HepG2 (cell line): Measurements from ENCODE around the gene LPAR1. TPM values are rescaled to one million over a fixed set of nuclear protein-coding genes. Genes with fewer than 3 reads are reported as not detected.

ENCODE experiments used
- ATAC-seq: fragments of 200-7000 bp; cut with Tn5 transposase; 3 replicates; pipeline ENCODE4 v1.9.1; 2020; ENCODE audit warnings: mild to moderate bottlenecking, moderate library complexity
- BruUV-seq: library from RNA; stranded (reverse); fragments of 400-500 nt; replicated peaks from 2 replicates; lab custom pipeline; 2021; lab: Mats Ljungman, UMichigan
- CTCF ChIA-PET: fragments of 300-600 bp; formaldehyde crosslinking; extraction: SDS; loops from one replicate; lab custom pipeline; 2021; ENCODE audit warnings: low total read pairs, inconsistent platforms, low intra/inter-chr PET ratio; lab: Yijun Ruan, JAX
- POLR2A ChIA-PET: fragments of 350-600 bp; sonication (Branson Sonifier 250); formaldehyde crosslinking; loops from one replicate; lab custom pipeline; 2020; ENCODE audit warnings: antibody characterized with exemption, inconsistent platforms; lab: Yijun Ruan, JAX
- DNase-seq: peaks from one replicate; pipeline ENCODE4 v3.0.0-alpha.2; 2015; ENCODE audit warnings: low spot score
- FAIRE-seq: peaks from 3 replicates; lab custom pipeline; 2011; peaks lifted over from hg19 to GRCh38; lab: Jason Lieb, UNC
- H2AFZ ChIP-seq: one replicate; pipeline ENCODE4 v1.6.1; 2011; ENCODE audit warnings: low read length, inconsistent platforms
- H3K27ac ChIP-seq: fragments of 300-600 bp; 3 replicates; pipeline ENCODE4 v1.8.0; 2011; ENCODE audit warnings: mixed run types, mild to moderate bottlenecking, mixed read lengths, low read length, inconsistent platforms; ENCODE audit not compliant: insufficient read depth; ENCODE audit errors: extremely low read length
- H3K27me3 ChIP-seq, 2 experiments: fragments of 200-600 bp in 1 of 2; 2 replicates in 1 of 2; 3 replicates in 1 of 2; pipeline versions ENCODE4 v1.6.0 to v1.8.0; 2011; ENCODE audit warnings: low read length in 2 of 2, mild to moderate bottlenecking in 2 of 2, moderate library complexity in 2 of 2, inconsistent platforms in 1 of 2; ENCODE audit not compliant: insufficient read depth in 2 of 2, control insufficient read depth in 1 of 2
- H3K36me3 ChIP-seq, 2 experiments: fragments of 200-600 bp in 1 of 2; replicated peaks in 1 of 2; 2 replicates in 1 of 2; 3 replicates in 1 of 2; pipeline versions ENCODE4 v1.5.1 to v1.8.0; 2011; ENCODE audit warnings: low read length in 2 of 2, inconsistent platforms in 1 of 2; ENCODE audit not compliant: insufficient read depth in 2 of 2, control insufficient read depth in 1 of 2
- H3K4me1 ChIP-seq: 2 replicates; pipeline ENCODE4 v1.5.1; 2012; ENCODE audit warnings: low read length, inconsistent platforms; ENCODE audit not compliant: insufficient read depth
- H3K4me2 ChIP-seq: 2 replicates; pipeline ENCODE4 v1.6.0; 2011; ENCODE audit warnings: low read depth, low read length, inconsistent platforms
- H3K4me3 ChIP-seq, 3 experiments: fragments of 200-600 bp in 1 of 3; sonication (generic), shearing (Covaris generic) in 1 of 3; replicated peaks in 1 of 3; 2 replicates each; pipeline ENCODE4 v1.5.1; 2011 to 2016; ENCODE audit warnings: low read length in 3 of 3, inconsistent platforms in 2 of 3, low read depth in 2 of 3, mild to moderate bottlenecking in 2 of 3, control low read depth in 1 of 3, mixed read lengths in 1 of 3; ENCODE audit not compliant: insufficient read depth in 1 of 3
- H3K79me2 ChIP-seq: one replicate; pipeline ENCODE4 v1.6.1; 2011; ENCODE audit warnings: low read length, inconsistent platforms; ENCODE audit not compliant: insufficient read depth
- H3K9ac ChIP-seq: 2 replicates; pipeline ENCODE4 v1.6.0; 2011; ENCODE audit warnings: mild to moderate bottlenecking, low read depth, low read length, inconsistent platforms; ENCODE audit not compliant: insufficient read depth
- H3K9me3 ChIP-seq: 2 replicates; pipeline ENCODE4 v1.5.1; 2012; ENCODE audit warnings: mild to moderate bottlenecking, low read length
- H4K20me1 ChIP-seq: 2 replicates; pipeline ENCODE4 v1.6.0; 2011; ENCODE audit warnings: inconsistent platforms, mild to moderate bottlenecking, low read length, moderate library complexity; ENCODE audit not compliant: insufficient read depth
- ELF1 ChIP-seq: sonication (generic); formaldehyde crosslinking; IDR thresholded peaks from 2 replicates; pipeline ENCODE4 v1.4.0; 2020; ENCODE audit warnings: missing genetic modification reagents
- FOXP1 ChIP-seq, 2 experiments: fragments of 450-650 bp in 1 of 2; IDR thresholded peaks; 2 replicates each; pipeline ENCODE4 v1.6.1; 2017 to 2018; ENCODE audit warnings: antibody characterized with exemption in 1 of 2
- ISX ChIP-seq: sonication (generic); formaldehyde crosslinking; conservative IDR thresholded peaks from 2 replicates; pipeline ENCODE4 v1.5.0; 2020; ENCODE audit warnings: missing genetic modification reagents
- MEIS2 ChIP-seq: sonication (generic); formaldehyde crosslinking; IDR thresholded peaks from 2 replicates; pipeline ENCODE4 v1.9.0; 2021; ENCODE audit warnings: mild to moderate bottlenecking, missing genetic modification reagents
- MTF2 ChIP-seq: sonication (generic); formaldehyde crosslinking; IDR thresholded peaks from 2 replicates; pipeline ENCODE4 v1.5.0; 2020; ENCODE audit warnings: missing genetic modification reagents, borderline replicate concordance
- PHF21A ChIP-seq: sonication (generic); formaldehyde crosslinking; IDR thresholded peaks from 2 replicates; pipeline ENCODE4 v1.5.0; 2020; ENCODE audit warnings: mild to moderate bottlenecking, missing genetic modification reagents
- PHF5A ChIP-seq: IDR thresholded peaks from one replicate; pipeline ENCODE4 v1.6.1; 2018; ENCODE audit warnings: low read depth, missing genetic modification reagents; ENCODE audit not compliant: unreplicated experiment
- SIX1 ChIP-seq: sonication (generic); formaldehyde crosslinking; IDR thresholded peaks from 2 replicates; pipeline ENCODE4 v1.4.0; 2020; ENCODE audit warnings: missing genetic modification reagents, borderline replicate concordance
- TFDP2 ChIP-seq: sonication (generic); formaldehyde crosslinking; IDR thresholded peaks from 2 replicates; pipeline ENCODE4 v1.4.0; 2020; ENCODE audit warnings: missing genetic modification reagents
- THRA ChIP-seq: sonication (generic); formaldehyde crosslinking; IDR thresholded peaks from 2 replicates; pipeline ENCODE4 v1.4.0; 2020; ENCODE audit warnings: missing genetic modification reagents, borderline replicate concordance
- ZC3H4 ChIP-seq: sonication (generic); formaldehyde crosslinking; IDR thresholded peaks from 2 replicates; pipeline ENCODE4 v1.4.0; 2020; ENCODE audit warnings: missing genetic modification reagents, borderline replicate concordance
- ZNF496 ChIP-seq: sonication (generic); formaldehyde crosslinking; IDR thresholded peaks from 2 replicates; pipeline ENCODE4 v1.8.1; 2023; ENCODE audit warnings: mild to moderate bottlenecking, moderate library complexity, missing genetic modification reagents; ENCODE audit not compliant: insufficient replicate concordance
- ZNF703 ChIP-seq: sonication (generic); formaldehyde crosslinking; IDR thresholded peaks from 2 replicates; pipeline ENCODE4 v1.5.1; 2020; ENCODE audit warnings: missing genetic modification reagents, mild to moderate bottlenecking, moderate library complexity, borderline replicate concordance
- ZNF782 ChIP-seq: sonication (generic); formaldehyde crosslinking; IDR thresholded peaks from 2 replicates; pipeline ENCODE4 v1.4.0; 2020; ENCODE audit warnings: missing genetic modification reagents, mild to moderate bottlenecking, borderline replicate concordance
- WGBS: methylation state at CpG from one replicate; pipeline ENCODE4 v1.1.6; 2017; ENCODE audit warnings: low lambda C conversion rate; 5-methylcytosine and 5-hydroxymethylcytosine counted together
- in situ Hi-C: cut with HindIII; loops from 2 replicates; pipeline ENCODE4 v1.10.0; 2017; ENCODE audit warnings: low pct_unique_long_range_greater_than_20kb; ENCODE audit not compliant: extremely low pct_ligation_motif_present
- intact Hi-C: fragments of 100-400 bp; cut with micrococcal nuclease; formaldehyde crosslinking; loops from one replicate; pipeline ENCODE4 v1.10.0; 2022; ENCODE audit not compliant: unreplicated experiment
- polyA plus RNA-seq, 8 experiments: library from polyadenylated mRNA; depleted of rRNA in 3 of 8; stranded (reverse) in 7 of 8; unstranded in 1 of 8; fragments of >200 nt; fragmentation: Illumina TruSeq in 4 of 8; extraction: Trizol in 4 of 8; gene quantifications; 2 replicates each; pipeline versions ENCODE4 v1.2.1 to v1.2.3, GENCODE V29; 2011 to 2016; ENCODE audit warnings: low read depth in 4 of 8, missing spikeins in 1 of 8, mixed read lengths in 1 of 8; ENCODE audit not compliant: insufficient read depth in 1 of 8
- total RNA-seq, 5 experiments: library from RNA; depleted of rRNA; stranded (reverse); fragments of >200 nt; fragmentation: Illumina TruSeq; extraction: Trizol; gene quantifications; 2 replicates each; pipeline ENCODE4 v1.2.3, GENCODE V29; 2016; ENCODE audit warnings: low read depth in 1 of 5

LPAR1 gene
- total and polyA plus RNA-seq, 2 of the 13 experiments (the other 11 are each of a cell fraction or from before 2014, with no cell fraction given), result not detected

DNA sequence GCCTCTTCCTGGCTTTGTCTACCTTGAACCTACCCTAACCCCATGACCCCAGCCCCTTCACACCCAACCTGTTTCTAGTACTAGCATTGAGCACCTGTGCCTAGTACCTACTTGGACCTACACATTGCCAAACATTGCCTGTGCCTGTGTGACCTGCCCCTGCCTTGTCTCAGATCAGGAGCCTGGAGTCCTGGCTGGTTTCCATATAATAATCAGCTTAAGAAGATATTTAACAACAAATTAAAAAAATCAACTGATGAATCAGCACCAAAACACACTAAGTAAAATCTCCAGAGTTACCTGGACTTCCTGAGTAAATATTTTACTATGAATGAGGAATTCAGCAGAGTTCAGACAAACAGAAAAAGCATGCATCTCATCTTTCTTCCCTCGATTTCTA is 17.7 kb downstream of the LPAR1 start:
- H3K79me2 ChIP-seq, result no peaks in the 10 kb centered on the region
- no peaks in the 10 kb centered on the region for H3K27me3 ChIP-seq
- no peaks in the 10 kb centered on the region for H4K20me1 ChIP-seq
- BruUV-seq, result no TSS peak
- H3K4me2 ChIP-seq, result no peak overlapping the region
- no peak overlapping the region for H3K27ac ChIP-seq
- H3K4me3 ChIP-seq, result no peak overlapping the region
- POLR2A ChIA-PET, result no interaction called here
- DNase-seq, result no peak
- WGBS, result 3% methylated on average over 1 of the region's 1 CpG
- no peaks in the 10 kb centered on the region for H3K9me3 ChIP-seq
- intact Hi-C loops (no loop called here), in situ Hi-C loops (no loop called here)
- CTCF ChIA-PET, result no interaction called here
- no peak overlapping the region for H2AFZ ChIP-seq
- no peak for ATAC-seq
- no peaks in the 10 kb centered on the region for H3K36me3 ChIP-seq
- H3K4me1 ChIP-seq, result no peaks in the 10 kb centered on the region
- FAIRE-seq, result no peak
- H3K9ac ChIP-seq, result no peak overlapping the region
- TF ChIP-seq FOXP1 (IDR thresholded peaks at IDR 0.05) (no peak), FOXP1 (CRISPR knock-in tag; IDR thresholded peaks at IDR 0.05) (no peak), MEIS2 (CRISPR knock-in tag) (no peak), ELF1 (CRISPR knock-in tag) (no peak), ZC3H4 (CRISPR knock-in tag) (no peak), SIX1 (CRISPR knock-in tag) (no peak), MTF2 (no peak), ISX (CRISPR knock-in tag) (no peak), PHF5A (no peak), THRA (CRISPR knock-in tag) (no peak), TFDP2 (CRISPR knock-in tag) (no peak), ZNF782 (no peak), ZNF703 (no peak), ZNF496 (no peak), PHF21A (no peak)
